Measurements from ENCODE around the gene STOX2.
A peak's percentile ranks its signal among the peaks of the same experiment; 100 is the strongest.

The STOX2 gene

GRCh38 chr4:183906739-183907651, 1.9 kb downstream of the STOX2 start:
- POLR2A ChIA-PET: interaction anchor here (0.7 to 4.2 kb wide), 19 partner anchors 9 to 605 kb away, joined by 3 to 37 read pairs (median 4); no protein-coding TSS in a partner anchor
- peak; percentile 15 for DNase-seq (ENCODE audit: extremely low spot score)
- CTCF ChIA-PET: interaction anchor here (0.9 kb wide), 2 partner anchors 24 to 193 kb away, joined by 3 to 5 read pairs; no protein-coding TSS in a partner anchor
- TF ChIP-seq L3MBTL2 (conservative IDR thresholded peaks at IDR 0.05) (peak; percentile 62), CTBP1 (IDR thresholded peaks at IDR 0.05; ENCODE audit: borderline replicate concordance) (no peak)

GRCh38 chr4:183907871-183908683, 3.0 kb downstream of the STOX2 start:
- TF ChIP-seq ZNF384 (IDR thresholded peaks at IDR 0.05) (peak; percentile 68), FOXA1 (IDR thresholded peaks at IDR 0.05) (no peak)
- DNase-seq (ENCODE audit: extremely low spot score): no peak
- POLR2A ChIA-PET: interaction anchor here (1.1 to 4.2 kb wide), 6 partner anchors 11 to 80 kb away, joined by 3 to 37 read pairs (median 5); no protein-coding TSS in a partner anchor
- CTCF ChIA-PET: interaction anchor here (0.6 to 0.9 kb wide), 2 partner anchors 25 to 1276 kb away, joined by 3 read pairs; no protein-coding TSS in a partner anchor

GRCh38 chr4:183909187-183909586, 4.1 kb downstream of the STOX2 start:
- ChIA-PET POLR2A (interaction anchor here (1.0 to 1.3 kb wide), 3 partner anchors 10 to 78 kb away, joined by 4 read pairs; no protein-coding TSS in a partner anchor), CTCF (interaction anchor here (0.9 to 1.3 kb wide), 2 partner anchors 21 to 191 kb away, joined by 3 to 4 read pairs; no protein-coding TSS in a partner anchor)
- no peak for DNase-seq (ENCODE audit: extremely low spot score)
- no peak for TF ChIP-seq ZNF384 (IDR thresholded peaks at IDR 0.05)
- TF ChIP-seq FOXK2 (IDR thresholded peaks at IDR 0.05): no peak
- no peak for TF ChIP-seq ELF4 (IDR thresholded peaks at IDR 0.05)
- no peak for TF ChIP-seq CTBP1 (IDR thresholded peaks at IDR 0.05; ENCODE audit: borderline replicate concordance)
- no peak for TF ChIP-seq TARDBP (IDR thresholded peaks at IDR 0.05)
- TF ChIP-seq NFRKB (IDR thresholded peaks at IDR 0.05): no peak
- TF ChIP-seq BHLHE40 (IDR thresholded peaks at IDR 0.05; ENCODE audit: borderline replicate concordance): no peak
- no peak for TF ChIP-seq PKNOX1 (IDR thresholded peaks at IDR 0.05)
- TF ChIP-seq HDGF (IDR thresholded peaks at IDR 0.05; ENCODE audit: borderline replicate concordance): no peak
- no peak for TF ChIP-seq L3MBTL2 (conservative IDR thresholded peaks at IDR 0.05)
- no peak for TF ChIP-seq SUZ12 (IDR thresholded peaks at IDR 0.05)
- TF ChIP-seq SP1 (IDR thresholded peaks at IDR 0.05): no peak
- TF ChIP-seq ARNT (IDR thresholded peaks at IDR 0.05): no peak
- no peak for TF ChIP-seq FOXM1 (IDR thresholded peaks at IDR 0.05; ENCODE audit: borderline replicate concordance)
- no peak for TF ChIP-seq LEF1 (IDR thresholded peaks at IDR 0.05; ENCODE audit: borderline replicate concordance)
- TF ChIP-seq FOXA1 (IDR thresholded peaks at IDR 0.05): no peak

GRCh38 chr4:183909801-183910200, 4.7 kb downstream of the STOX2 start:
- ChIA-PET CTCF (interaction anchor here (0.6 to 1.3 kb wide), 3 partner anchors 21 to 190 kb away, joined by 3 to 4 read pairs (median 3); no protein-coding TSS in a partner anchor), POLR2A (interaction anchor here (1.0 to 1.3 kb wide), 3 partner anchors 9 to 78 kb away, joined by 4 read pairs; no protein-coding TSS in a partner anchor)
- TF ChIP-seq PKNOX1 (IDR thresholded peaks at IDR 0.05) (peak; percentile 40), FOXA1 (IDR thresholded peaks at IDR 0.05) (no peak), BHLHE40 (IDR thresholded peaks at IDR 0.05; ENCODE audit: borderline replicate concordance) (no peak)

GRCh38 chr4:183912585-183912984, 7.5 kb downstream of the STOX2 start:
- DNase-seq (ENCODE audit: extremely low spot score): no peak
- ChIA-PET POLR2A (no interaction called here), CTCF (no interaction called here)
- TF ChIP-seq FOXK2 (IDR thresholded peaks at IDR 0.05): no peak
- TF ChIP-seq TARDBP (IDR thresholded peaks at IDR 0.05): no peak
- TF ChIP-seq FOXA1 (IDR thresholded peaks at IDR 0.05): no peak
- no peak for TF ChIP-seq HDGF (IDR thresholded peaks at IDR 0.05; ENCODE audit: borderline replicate concordance)
- no peak for TF ChIP-seq L3MBTL2 (conservative IDR thresholded peaks at IDR 0.05)
- TF ChIP-seq LEF1 (IDR thresholded peaks at IDR 0.05; ENCODE audit: borderline replicate concordance): no peak
- TF ChIP-seq SP1 (IDR thresholded peaks at IDR 0.05): no peak
- TF ChIP-seq SUZ12 (IDR thresholded peaks at IDR 0.05): no peak
- no peak for TF ChIP-seq CTBP1 (IDR thresholded peaks at IDR 0.05; ENCODE audit: borderline replicate concordance)
- TF ChIP-seq ARNT (IDR thresholded peaks at IDR 0.05): no peak
- no peak for TF ChIP-seq PKNOX1 (IDR thresholded peaks at IDR 0.05)
- TF ChIP-seq BHLHE40 (IDR thresholded peaks at IDR 0.05; ENCODE audit: borderline replicate concordance): no peak
- no peak for TF ChIP-seq FOXM1 (IDR thresholded peaks at IDR 0.05; ENCODE audit: borderline replicate concordance)
- no peak for TF ChIP-seq NFRKB (IDR thresholded peaks at IDR 0.05)
- TF ChIP-seq ZNF384 (IDR thresholded peaks at IDR 0.05): no peak
- no peak for TF ChIP-seq ELF4 (IDR thresholded peaks at IDR 0.05)

More at GRCh38 chr4:183909801-183910200, 4.7 kb downstream of the STOX2 start:
- no peak for DNase-seq (ENCODE audit: extremely low spot score)

All from HEK293T (cell line).